ENCODE results near the gene HMCES. TPM values are rescaled to one million over a fixed set of nuclear protein-coding genes. Genes with fewer than 3 reads are reported as not detected.
A peak's percentile ranks its signal among the peaks of the same experiment; 100 is the strongest.

Gene HMCES
- total and polyA plus RNA-seq, 10 donors = 16.1 to 60.7 (median 30.4) TPM

- WGBS, 5 donors = 72 to 81% (median 79%) methylated on average over 7 of the region's 7 CpGs
- H3K27ac ChIP-seq = peak overlapping the region in 3 of 8 donors; percentile 25 to 92 (median 43)
- peaks cover 4 to 48% (median 31%) of the 10 kb centered on the region in 6 donors for H3K4me1 ChIP-seq
- no peaks in the 10 kb centered on the region for H3K27me3 ChIP-seq (replicated peaks in 1 of 7)
- H3K4me3 ChIP-seq = no peak overlapping the region
- TF ChIP-seq POLR2AphosphoS5 (IDR thresholded peaks at IDR 0.05) (peak in 1 of 3 donors; percentile 29), CTCF (IDR thresholded peaks at IDR 0.05 in 8 of 11, conservative IDR thresholded peaks at IDR 0.05 in 3 of 11) (no peak)
- peaks cover 0 to 6% (median 0%) of the 10 kb centered on the region in 6 donors for H3K36me3 ChIP-seq
- H3K9me3 ChIP-seq = no peaks in the 10 kb centered on the region
- intact Hi-C loops (cut with DNase I; ENCODE audit: low total_unique reads) = no loop called here
- no peak for DNase-seq
Observed at GRCh38 chr3:129310111-129311011, 31.7 kb downstream of the HMCES start.

- intact Hi-C loops (cut with DNase I; ENCODE audit: low total_unique reads) = no loop called here
Observed at GRCh38 chr3:129311054-129311902, 32.6 kb downstream of the HMCES start.

GRCh38 chr3:129312021-129312639 lies 33.5 kb downstream of the HMCES start:
- 72 to 83% (median 80%) methylated on average over 2 of the region's 2 CpGs for WGBS, 5 donors
- DNase-seq = no peak
- Histone ChIP-seq H3K4me3 (no peak overlapping the region), H3K4me1 (peaks cover 7 to 44% (median 30%) of the 10 kb centered on the region in 6 donors), H3K36me3 (no peaks in the 10 kb centered on the region), H3K27ac (peak overlapping the region in 3 of 8 donors; percentile 85 to 92 (median 89)), H3K9me3 (no peaks in the 10 kb centered on the region), H3K27me3 (replicated peaks in 1 of 7) (no peaks in the 10 kb centered on the region)
- TF ChIP-seq POLR2AphosphoS5 (IDR thresholded peaks at IDR 0.05) = peak in 1 of 3 donors; percentile 28
- no peak for TF ChIP-seq CTCF (IDR thresholded peaks at IDR 0.05 in 8 of 11, conservative IDR thresholded peaks at IDR 0.05 in 3 of 11)
- intact Hi-C loops (cut with DNase I; ENCODE audit: low total_unique reads) = no loop called here

More at GRCh38 chr3:129311054-129311902, 32.6 kb downstream of the HMCES start:
- H3K4me1 ChIP-seq = peaks cover 4 to 41% (median 24%) of the 10 kb centered on the region in 6 donors
- no peak overlapping the region for H3K4me3 ChIP-seq
- H3K27ac ChIP-seq = peak overlapping the region in 3 of 8 donors; percentile 43 to 92 (median 85)
- no peaks in the 10 kb centered on the region for H3K9me3 ChIP-seq
- no peak for TF ChIP-seq POLR2AphosphoS5 (IDR thresholded peaks at IDR 0.05)
- TF ChIP-seq CTCF (IDR thresholded peaks at IDR 0.05 in 8 of 11, conservative IDR thresholded peaks at IDR 0.05 in 3 of 11) = no peak
- TF ChIP-seq POLR2A (IDR thresholded peaks at IDR 0.05) = no peak
- WGBS, 5 donors = 90 to 95% (median 91%) methylated on average over 3 of the region's 3 CpGs
- no peaks in the 10 kb centered on the region for H3K36me3 ChIP-seq
- no peaks in the 10 kb centered on the region for H3K27me3 ChIP-seq (replicated peaks in 1 of 7)
- no peak for DNase-seq

Measured in spleen (tissue), 11 donors.